GM18951 (cell line): Measurements from ENCODE around the gene SNAP23.
A peak's percentile ranks its signal among the peaks of the same experiment; 100 is the strongest.

ENCODE experiments used
- POLR2A ChIP-seq: IDR thresholded peaks from 4 replicates; pipeline ENCODE4 v1.6.1; 2011; ENCODE audit warnings: mild to moderate bottlenecking; ENCODE audit not compliant: insufficient read length, insufficient read depth; ENCODE audit errors: extremely low read depth
- in situ Hi-C: fragments of 300-500 bp; cut with MboI; formaldehyde crosslinking; loops from one replicate; pipeline ENCODE4 v1.12.0; 2022; ENCODE audit warnings: low sequenced_read_pairs, mixed read lengths, inconsistent platforms; ENCODE audit not compliant: unreplicated experiment

SNAP23 gene

DNA sequence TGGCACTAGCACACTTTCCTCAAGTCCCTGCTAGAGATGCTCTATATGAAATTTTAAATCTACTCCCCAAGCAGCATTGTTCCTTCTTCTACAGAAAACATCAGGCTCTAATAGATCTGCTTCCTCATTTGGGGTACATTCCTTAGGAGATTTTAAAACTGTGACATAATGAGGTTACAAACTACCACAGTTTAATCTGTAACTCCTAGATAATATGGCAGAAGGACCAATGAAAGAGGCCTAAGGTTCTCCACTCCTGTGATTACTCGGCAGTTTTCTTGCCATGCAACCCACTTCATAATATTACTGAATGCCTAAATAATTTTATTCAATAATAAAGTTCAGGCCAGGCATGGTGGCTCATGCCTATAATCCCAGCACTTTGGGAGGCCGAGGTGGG is 20.6 kb upstream of the SNAP23 start:
- in situ Hi-C loops, result no loop called here

GRCh38 chr15:42482701-42483100 is 12.7 kb upstream of the SNAP23 start:
- TF ChIP-seq POLR2A, result no peak
- in situ Hi-C loops, result no loop called here

More for the DNA sequence above, 20.6 kb upstream of the SNAP23 start:
- no peak for TF ChIP-seq POLR2A

DNA sequence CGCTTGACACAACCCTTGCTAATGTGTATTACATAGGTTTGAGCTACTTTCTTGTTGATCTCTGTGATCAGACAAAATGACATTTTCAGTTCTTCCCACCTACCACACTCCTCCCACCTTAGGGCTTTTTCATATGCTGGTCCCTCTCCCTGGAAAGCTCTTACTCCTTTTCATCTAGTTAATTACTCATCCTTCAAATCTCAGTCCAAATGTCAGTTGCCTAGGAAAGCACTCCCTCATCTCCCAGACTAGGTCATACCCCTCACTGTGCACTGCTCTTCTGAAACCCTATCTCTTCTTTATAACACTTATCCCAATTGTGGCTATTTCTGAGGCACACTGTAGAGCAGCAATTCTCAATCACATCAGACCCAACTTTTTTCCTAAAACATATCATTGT is 11.8 kb upstream of the SNAP23 start:
- in situ Hi-C loops, result no loop called here

GRCh38 chr15:42490291-42490670 is 5.2 kb upstream of the SNAP23 start:
- TF ChIP-seq POLR2A, result no peak
- in situ Hi-C loops, result no loop called here

More for the DNA sequence above, 11.8 kb upstream of the SNAP23 start:
- no peak for TF ChIP-seq POLR2A

DNA sequence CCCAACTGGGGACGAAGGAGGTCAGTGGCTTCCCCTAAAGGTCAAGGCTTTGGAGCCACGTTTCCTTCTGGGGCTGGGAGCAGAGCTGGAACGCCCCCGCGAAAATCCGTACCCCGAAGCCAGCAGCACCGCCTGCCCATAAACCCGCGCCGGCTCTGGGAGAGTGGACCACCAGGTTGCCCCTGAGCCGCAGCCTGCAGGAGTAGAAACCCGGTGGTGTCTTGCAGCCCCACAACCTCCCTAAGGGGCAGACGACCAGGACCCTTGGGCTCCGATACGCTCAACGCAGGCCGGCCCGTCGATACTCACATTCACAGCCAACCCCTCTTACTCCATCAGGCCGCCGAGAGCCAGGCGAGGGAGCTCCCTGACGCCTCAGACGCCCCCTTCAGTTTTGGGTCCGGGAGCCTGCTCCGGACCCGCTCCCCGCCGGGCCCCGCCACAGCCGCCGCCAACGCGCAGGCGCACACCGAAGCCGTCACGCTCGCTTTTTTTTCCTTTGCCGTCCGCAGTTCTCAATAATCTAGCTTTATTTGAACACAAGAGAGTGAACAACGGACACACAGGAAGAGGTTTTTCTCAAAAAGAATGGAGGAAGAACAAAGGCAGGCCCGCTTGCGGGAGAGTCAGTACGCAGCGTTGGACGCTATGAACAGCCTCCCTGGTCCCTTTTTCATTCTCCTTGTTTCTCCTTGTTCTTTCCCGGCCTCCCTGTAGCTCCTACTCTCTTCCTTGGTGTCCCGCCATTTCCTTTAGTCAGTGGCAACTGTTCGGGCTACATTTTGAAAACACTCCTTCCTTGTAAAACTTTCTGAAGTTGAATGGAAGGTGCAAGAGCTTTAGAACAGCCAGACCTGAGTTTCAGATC is 4.5 kb upstream of the SNAP23 start, which contains the start of gene ZNF106:
TSS of gene ZNF106 (minus strand) at position 471 of the 868 bp plus-strand sequence. CDS start 18,852 bp downstream, outside the sequence.
- TF ChIP-seq POLR2A, result peak; percentile 93
- in situ Hi-C loops, result no loop called here

DNA sequence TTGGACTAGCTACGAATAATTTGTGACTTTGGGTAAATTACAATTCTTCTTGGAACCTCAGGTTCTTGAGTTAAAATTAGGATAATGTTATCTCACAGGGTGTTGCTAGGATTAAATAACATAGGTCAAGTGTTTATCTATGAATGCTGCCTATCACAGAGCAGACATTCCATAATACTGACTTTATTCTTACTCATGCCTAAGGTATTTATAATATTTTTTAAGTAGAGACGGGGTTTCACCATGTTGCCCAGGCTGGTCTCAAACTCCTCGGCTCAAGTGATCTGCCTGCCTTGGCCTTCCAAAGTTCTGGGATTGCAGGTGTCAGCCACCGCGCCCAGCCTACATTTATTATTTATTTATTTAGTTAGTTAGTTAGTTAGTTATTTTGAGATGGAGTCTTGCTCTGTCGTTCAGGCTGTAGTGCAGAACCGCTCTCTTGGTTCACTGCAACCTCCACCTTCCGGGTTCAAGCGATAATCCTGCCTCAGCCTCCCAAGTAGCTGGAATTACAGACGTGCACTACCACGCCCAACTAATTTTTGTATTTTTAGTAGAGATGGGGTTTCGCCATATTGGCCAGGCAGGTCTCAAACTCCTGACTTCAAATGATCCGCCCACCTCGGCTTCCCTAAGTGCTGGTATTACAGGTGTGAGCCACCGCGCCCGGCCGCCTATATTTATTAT is 3.8 kb upstream of the SNAP23 start:
- in situ Hi-C loops, result no loop called here
- no peak for TF ChIP-seq POLR2A

DNA sequence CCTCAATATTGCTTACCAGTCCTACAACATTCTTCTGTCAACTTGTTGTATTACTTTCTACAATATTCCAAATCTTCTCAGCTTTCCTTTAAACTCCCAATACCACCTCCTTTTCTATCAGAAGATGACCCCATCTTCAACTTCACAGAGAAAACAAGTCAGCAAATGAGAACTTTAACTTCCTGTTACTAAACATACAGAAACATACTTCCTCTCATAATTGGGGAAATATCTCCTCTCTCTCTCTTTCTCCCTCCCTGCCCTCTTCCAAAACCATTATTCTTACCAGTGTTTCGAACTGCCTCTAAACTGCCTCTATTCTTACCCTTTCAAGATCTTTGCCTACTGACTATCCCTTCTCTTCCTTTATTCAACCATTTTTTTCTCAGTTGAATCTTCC is 1.8 kb upstream of the SNAP23 start:
- TF ChIP-seq POLR2A, result no peak
- in situ Hi-C loops, result no loop called here

DNA sequence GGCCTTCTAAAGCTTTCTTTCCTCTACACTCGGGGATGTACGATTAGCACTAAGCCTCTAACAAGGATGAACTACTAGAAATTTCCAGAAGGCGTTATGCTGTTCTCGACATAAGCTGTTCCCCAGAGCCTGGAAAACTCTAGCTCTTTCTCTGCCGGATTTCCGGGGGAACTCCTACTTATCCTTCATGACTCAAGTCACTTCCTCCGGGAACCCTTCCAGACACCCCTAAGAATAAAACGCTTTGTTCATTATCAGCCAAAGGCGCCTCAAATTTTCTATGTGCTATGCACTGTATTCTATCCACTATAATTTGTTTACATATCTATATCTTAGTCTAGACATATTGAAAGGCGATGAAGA is 455 bp upstream of the SNAP23 start:
- in situ Hi-C loops, result no loop called here
- TF ChIP-seq POLR2A, result no peak

- in situ Hi-C loops, result no loop called here
- no peak for TF ChIP-seq POLR2A
These were observed 3.0 kb downstream of the SNAP23 start for GRCh38 chr15:42498212-42499068.

GRCh38 chr15:42499858-42500609 is 4.6 kb downstream of the SNAP23 start:
- TF ChIP-seq POLR2A, result no peak
- in situ Hi-C loops, result no loop called here

DNA sequence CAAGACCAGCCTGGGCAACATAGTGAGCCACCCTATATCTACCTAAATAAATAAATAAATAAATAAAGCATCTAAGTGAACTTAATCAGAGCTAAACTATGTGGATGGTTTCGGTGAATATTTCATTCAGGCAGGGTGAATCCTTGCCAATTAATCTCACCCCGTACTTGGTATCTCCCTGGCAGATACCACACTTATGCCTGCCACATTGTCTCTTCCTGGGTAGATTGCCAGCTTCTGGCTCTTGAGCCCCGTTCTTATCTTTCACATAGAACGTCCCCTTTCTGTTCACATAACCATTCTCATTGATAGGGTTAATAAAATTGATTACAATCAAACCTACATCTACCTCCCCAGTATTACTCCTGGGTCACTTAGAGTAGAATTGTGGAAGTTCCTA is 7.0 kb downstream of the SNAP23 start:
- in situ Hi-C loops, result no loop called here
- TF ChIP-seq POLR2A, result no peak

DNA sequence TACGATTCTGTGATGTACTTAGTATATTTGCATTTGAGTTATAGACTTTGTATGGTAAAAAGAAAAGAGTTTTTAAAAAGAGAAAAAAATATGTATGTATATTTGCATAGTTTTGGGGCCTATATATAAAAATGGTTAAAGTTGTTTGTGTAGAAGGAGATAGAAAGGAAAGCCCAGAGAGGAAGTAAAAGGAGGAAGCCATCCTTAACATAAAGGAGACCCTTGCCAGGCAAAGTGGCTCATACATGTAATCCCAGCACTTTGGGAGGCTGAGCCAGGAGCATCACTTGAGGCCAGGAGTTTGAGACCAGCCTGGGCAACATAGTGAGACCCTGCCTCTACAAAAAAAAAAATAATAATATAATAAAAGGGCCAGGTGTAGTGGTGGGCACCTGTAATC is 8.4 kb downstream of the SNAP23 start:
- in situ Hi-C loops, result no loop called here
- no peak for TF ChIP-seq POLR2A
